Activated CD4-positive, alpha-beta T cell treated with anti-CD3 and anti-CD28 coated beads, Interleukin-2, amount 50 U/mL, for 24 hours (primary cell): ENCODE data around the gene DPP8.
"Not testable (repeated sequence)": the region's sequence is repeated elsewhere in the genome, so short reads cannot be mapped to it uniquely, and the experiment has no call there.

Experiments used
- DNase-seq, 2 donors: peaks; one replicate each; pipeline ENCODE4 v3.0.0-alpha.2; 2020; ENCODE audit warnings: low read depth in 1 of 2, low spot score in 1 of 2

DPP8 gene

DNA sequence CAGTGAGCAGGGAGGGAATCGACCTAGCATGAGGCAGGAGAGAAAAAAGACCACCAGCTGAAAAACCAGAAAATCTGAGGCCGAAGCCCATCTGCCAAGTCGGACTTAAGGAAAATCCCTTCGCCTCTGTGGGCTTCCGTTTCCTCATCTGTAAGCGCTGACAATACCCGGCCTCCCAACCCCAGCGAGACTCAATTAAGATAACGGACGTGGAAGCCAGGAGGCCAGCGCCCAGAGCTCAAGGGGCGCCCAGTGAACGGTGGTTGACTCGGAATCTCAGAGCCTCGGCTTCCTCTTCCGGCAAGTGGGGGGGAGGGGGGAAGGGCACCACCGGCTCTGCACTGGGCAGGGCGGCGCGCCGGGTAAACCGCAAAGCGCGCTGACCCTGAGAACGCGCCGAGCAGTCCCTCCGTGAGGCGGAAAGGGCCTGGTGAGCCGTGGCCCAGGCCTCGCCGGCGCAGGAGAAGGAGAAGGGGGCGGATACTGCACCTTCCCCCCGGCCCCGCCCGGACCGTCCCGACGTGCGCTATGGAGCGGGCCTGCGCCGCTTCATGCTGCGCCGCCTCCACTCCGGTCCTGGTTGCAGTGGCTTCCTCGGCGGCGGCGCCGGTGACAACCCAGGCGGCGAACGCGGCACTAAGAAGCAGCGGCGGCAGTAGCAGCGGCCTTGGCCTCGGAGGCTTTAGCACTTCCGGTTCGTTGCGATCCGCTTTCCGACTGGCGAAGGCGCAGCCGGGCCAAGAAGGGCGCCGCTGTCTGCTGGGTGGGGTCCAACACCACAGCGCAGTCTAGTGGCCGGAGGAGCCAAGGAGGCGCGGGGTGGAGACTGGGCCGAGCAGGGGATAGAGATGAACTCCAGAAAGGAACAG, at the start of gene DPP8:
Gene DPP8 (minus strand): TSS at position 693 of the 869 bp plus-strand sequence. CDS start 5,136 bp downstream, outside the sequence.
- peak; percentile 89 to 92 for DNase-seq

DNA sequence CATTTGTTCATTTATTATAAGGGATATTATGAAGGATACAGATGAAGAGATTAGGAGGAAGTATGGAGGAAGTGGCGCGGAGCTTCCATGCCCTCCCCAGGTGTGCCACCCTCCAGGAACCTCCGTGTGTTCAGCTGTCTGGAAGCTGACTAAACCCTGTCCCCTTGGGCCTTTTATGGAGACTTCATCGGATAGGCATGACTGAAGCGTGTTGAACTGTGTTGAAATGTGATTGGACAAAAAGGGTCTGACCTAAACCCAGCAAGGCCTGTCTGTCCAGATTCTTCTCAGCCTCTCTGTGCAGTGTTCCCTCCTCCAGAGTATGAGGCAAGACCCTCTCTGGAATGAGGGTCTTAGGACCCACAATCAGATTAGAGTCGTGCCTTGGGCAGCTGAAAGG, 44.4 kb upstream of the DPP8 start:
- no peak for DNase-seq

DNA sequence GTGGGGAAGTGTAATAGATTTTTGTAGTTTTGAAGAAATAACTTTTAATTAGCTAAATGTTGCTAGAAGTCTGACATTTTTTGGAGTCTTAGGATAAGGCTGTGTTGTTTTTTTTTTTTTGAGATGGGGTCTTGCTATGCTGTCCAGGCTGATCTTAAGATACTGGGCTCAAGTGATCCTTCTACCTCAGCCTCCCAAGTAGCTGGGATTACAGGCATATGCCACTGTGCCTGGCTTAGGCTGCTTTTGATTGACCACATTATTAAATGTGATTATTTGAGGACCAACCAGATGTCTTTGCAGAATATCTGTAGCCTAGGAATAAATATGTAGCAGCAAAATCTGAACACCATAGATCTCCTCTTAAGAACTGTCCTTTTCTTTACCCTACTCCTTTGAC, 42.5 kb upstream of the DPP8 start:
- no peak for DNase-seq

GRCh38 chr15:65558997-65559760, 41.7 kb upstream of the DPP8 start:
- DNase-seq, result no peak

DNA sequence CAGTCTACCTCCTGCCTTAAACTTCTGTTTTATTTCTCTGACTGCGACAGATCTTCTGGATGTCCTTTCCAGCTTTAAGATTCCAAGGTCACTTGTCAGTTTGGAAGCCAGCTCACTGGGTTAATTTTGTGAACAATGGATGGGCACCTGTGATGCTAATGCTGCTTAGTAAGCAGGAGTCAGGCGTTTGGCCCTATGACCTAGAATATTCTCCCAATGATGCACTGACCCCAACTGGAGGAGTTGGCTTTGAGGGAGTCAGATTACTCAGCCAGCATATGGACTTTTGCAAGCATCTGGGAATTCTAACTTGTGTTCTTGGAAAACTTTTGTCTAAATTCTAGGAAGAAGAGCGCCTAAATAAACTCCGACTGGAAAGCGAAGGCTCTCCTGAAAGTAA, 40.8 kb upstream of the DPP8 start:
- no peak for DNase-seq

DNA sequence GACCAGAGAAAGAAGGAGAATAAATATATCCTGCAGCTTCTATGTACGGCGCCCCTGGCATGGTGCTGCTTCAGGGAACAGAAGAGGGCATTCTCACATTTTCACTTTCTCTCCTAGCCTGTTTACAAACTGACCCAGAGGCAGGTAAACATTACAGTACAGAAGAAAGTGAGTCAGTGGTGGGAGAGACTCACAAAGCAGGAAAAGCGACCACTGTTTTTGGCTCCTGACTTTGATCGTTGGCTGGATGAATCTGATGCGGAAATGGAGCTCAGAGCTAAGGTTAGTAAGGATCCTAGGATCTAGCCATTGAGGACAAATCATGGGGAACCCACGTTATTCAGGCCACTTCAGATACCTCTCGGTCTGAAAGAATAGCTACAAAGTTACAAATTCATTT, 39.1 kb upstream of the DPP8 start:
- no peak for DNase-seq

- no peak for DNase-seq
Observed at GRCh38 chr15:65553691-65554090, 36.2 kb upstream of the DPP8 start.

DNA sequence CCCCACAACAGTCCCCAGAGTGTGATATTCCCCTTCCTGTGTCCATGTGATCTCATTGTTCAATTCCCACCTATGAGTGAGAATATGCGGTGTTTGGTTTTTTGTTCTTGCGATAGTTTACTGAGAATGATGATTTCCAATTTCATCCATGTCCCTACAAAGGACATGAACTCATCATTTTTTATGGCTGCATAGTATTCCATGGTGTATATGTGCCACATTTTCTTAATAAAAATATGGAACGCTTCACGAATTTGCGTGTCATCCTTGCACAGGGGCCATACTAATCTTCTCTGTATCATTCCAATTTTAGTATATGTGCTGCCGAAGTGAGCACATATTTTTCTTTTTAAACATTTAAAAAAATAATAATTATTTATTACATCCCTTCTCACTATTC, 35.4 kb upstream of the DPP8 start:
- DNase-seq, result not testable (repeated sequence)

- DNase-seq, result no peak
Observed at GRCh38 chr15:65551183-65551582, 33.7 kb upstream of the DPP8 start.

GRCh38 chr15:65550681-65551098, 33.2 kb upstream of the DPP8 start:
- DNase-seq, result no peak

DNA sequence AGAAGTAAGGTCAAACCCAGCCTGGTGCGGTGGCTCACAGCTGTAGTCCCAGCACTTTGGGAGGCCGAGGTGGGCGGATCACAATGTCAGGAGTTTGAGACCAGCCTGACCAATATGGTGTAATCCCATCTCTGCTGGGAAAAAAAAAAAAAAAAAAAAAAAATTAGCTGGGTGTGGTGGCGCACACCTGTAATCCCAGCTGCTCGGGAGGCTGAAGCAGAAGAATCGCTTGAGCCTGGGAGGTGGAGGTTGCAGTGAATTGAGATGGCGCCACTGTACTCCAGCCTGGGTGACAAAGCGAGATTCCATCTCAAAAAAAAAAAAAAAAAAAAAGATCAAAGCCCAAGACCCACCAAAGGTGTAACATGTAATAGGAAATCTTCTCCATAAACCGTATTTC, 31.8 kb upstream of the DPP8 start:
- DNase-seq, result not testable (repeated sequence)

GRCh38 chr15:65547841-65548240, 30.4 kb upstream of the DPP8 start:
- DNase-seq, result no peak

DNA sequence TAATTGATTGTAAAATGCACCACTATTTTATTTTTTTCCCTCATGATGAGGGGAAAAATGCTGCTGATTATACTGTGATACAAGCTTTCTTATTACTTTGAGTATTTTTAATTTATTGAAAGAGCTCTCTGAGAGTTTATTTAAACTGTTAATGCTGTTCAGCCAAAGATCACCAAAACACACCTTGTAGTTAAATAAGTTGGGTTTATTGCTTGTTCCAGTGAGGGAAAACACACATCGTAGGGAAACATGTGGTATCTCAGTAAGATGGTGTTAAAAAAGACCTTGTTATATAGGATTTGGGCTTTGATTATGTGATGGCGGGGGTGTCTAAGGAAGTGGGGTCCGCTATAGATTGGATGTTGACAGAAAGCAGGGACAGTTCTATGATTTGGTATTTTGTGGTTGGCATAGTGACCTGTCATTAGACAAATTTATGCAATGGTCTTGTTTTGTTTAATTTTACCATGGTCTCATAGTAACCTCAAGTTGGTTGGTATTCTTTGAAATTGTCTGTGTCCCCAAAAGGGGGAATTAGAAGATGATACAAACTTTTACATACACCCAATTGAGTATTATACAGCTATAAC, 23.8 kb upstream of the DPP8 start:
- no peak for DNase-seq

GRCh38 chr15:65540314-65540713, 22.8 kb upstream of the DPP8 start:
- no peak for DNase-seq

- no peak for DNase-seq
Observed at GRCh38 chr15:65535192-65535591, 17.7 kb upstream of the DPP8 start.

GRCh38 chr15:65533057-65533756, 15.7 kb upstream of the DPP8 start:
- no peak for DNase-seq

DNA sequence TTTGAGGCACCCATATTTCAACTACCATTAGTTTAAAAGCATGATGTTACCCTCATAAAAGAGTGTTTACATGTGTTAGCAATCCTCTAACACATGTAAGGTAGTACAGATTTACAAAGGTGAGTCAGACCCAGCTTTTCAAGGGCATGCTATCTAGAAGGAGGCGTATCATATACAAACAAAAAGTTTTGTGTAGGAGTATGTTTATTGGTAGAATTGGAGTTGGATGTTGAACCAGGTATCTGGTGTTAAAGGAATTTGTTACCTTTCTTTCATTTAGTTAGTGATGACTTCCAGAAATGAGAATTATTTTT, 15.2 kb upstream of the DPP8 start:
- no peak for DNase-seq

DNA sequence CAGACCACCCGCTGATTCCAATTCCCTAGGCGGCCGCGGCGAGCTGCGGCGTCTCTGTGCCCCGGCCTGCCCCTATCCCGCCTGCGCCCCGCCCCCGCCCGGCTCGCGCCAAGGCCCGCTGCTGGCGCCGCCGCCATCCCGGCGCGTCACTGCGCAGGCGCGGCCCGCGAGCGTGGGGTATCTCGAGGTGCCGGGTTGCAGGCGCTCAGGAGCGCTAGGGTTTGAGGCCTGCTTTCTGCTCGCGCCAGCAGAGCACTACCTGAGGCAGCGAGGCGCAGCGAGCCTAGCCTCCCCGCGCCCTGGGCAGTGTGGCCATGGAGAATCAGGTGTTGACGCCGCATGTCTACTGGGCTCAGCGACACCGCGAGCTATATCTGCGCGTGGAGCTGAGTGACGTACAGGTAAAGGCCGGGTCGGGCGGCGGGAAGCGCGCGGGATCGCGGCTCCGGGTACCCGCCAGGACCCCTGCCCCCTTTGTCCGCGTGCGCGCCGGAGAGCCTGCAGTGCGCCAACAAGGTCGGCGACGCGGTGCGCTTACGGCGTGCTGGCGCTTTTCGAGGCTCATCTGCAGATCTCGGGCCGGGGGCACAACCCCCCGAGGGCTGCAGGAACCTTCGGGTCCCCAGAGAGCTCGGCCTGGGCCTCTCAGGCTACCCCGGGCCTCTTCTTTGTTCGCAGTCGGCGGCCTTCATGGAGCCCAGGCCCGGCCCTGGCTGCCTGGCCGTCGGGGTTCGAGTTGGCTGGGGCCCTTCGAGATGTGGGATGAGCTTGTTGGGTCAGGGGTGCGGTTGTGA, 13.0 kb upstream of the DPP8 start, which contains the start of gene HACD3:
Gene HACD3 (plus strand): TSS at position 146 of the 794 bp plus-strand sequence. CDS start 169 bp downstream, at position 315.
- peak; percentile 79 to 81 for DNase-seq

GRCh38 chr15:65529762-65530317, 12.4 kb upstream of the DPP8 start:
- DNase-seq, result no peak

DNA sequence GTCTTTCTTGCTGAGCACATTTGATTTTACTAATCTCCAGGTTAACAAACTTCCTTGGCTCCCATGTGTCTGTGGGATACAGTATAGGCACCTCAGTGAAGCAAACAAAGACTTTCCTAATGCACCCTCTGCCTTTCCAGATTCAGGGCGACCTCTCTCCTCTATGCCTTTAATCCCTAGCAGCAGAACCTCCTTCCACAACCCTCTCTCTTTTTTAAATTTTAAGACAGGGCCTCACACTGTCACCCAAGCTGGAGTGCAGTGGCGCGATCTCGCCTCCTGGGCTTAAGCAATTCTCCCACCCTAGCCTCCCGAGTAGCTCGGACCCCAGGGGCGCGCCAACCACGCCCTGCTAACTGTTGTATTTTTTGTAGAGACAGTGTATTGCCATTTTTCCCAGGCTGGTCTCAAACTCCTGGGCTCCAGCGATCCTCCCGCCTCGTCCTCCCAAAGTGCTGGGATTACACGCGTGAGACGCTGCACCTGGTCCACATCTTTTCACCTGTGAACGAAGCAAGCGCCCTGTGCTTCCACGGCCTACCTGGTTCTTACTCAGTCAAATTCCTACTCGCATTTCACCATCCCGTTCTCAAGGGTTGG, 11.1 kb upstream of the DPP8 start:
- no peak for DNase-seq
